ENCODE results near the gene EPHA3.

The EPHA3 gene

DNA sequence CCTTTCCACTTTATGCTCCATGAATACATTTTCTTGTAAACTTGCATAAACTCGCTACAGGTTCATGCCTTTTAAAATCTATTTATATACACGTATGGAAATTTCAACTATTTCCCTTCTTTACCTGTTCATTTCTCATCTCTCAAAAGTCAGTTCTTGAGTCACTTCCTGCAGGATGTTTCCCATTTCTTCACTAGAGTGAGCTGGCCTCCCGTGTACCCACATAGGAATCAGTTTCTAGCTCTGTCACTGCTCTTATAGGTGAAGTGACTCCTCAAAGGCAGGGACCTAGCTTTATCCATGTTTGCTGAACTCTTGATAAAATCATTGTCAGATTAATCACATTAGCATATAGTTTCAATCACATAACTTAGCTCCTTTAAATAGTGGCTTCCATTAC lies 259.7 kb downstream of the EPHA3 start:
- Histone ChIP-seq H3K27me3 (replicated peaks; ENCODE audit: control insufficient read depth, insufficient read depth, low read length, poor library complexity, severe bottlenecking) (no peaks in the 10 kb centered on the region), H3K4me1 (ENCODE audit: control insufficient read depth, insufficient read depth, low read length, poor library complexity, severe bottlenecking) (no peaks in the 10 kb centered on the region), H3K36me3 (ENCODE audit: control insufficient read depth, insufficient read depth, low read length) (no peaks in the 10 kb centered on the region), H3K27ac (ENCODE audit: insufficient read depth, low read length, poor library complexity, severe bottlenecking) (no peak overlapping the region), H3K9me3 (ENCODE audit: control insufficient read depth, low read length) (no peaks in the 10 kb centered on the region), H3K4me3 (ENCODE audit: insufficient read depth, low read depth, low read length, poor library complexity, severe bottlenecking) (no peak overlapping the region)
- DNase-seq, result no peak

DNA sequence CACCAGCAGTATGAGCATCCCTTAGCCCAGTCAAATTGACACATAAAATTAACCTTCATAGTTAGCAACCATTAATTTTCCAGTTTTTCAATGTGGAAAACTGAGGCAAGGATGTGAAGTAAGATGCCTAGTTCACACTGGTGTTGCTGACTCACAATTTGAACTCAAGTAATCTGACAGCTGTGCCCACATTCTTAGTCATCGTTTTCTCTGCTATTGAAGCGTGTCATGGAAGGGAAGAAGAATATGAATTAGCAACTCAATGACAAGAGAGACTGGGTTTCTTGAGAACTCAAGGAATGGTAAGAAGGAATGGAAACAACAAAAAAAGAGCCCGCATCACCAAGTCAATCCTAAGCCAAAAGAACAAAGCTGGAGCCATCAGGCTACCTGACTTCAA lies 261.4 kb downstream of the EPHA3 start:
- H3K27ac ChIP-seq (ENCODE audit: insufficient read depth, low read length, poor library complexity, severe bottlenecking), result no peak overlapping the region
- no peaks in the 10 kb centered on the region for H3K4me1 ChIP-seq (ENCODE audit: control insufficient read depth, insufficient read depth, low read length, poor library complexity, severe bottlenecking)
- H3K36me3 ChIP-seq (ENCODE audit: control insufficient read depth, insufficient read depth, low read length), result no peaks in the 10 kb centered on the region
- no peak overlapping the region for H3K4me3 ChIP-seq (ENCODE audit: insufficient read depth, low read depth, low read length, poor library complexity, severe bottlenecking)
- no peaks in the 10 kb centered on the region for H3K27me3 ChIP-seq (replicated peaks; ENCODE audit: control insufficient read depth, insufficient read depth, low read length, poor library complexity, severe bottlenecking)
- no peak for DNase-seq
- H3K9me3 ChIP-seq (ENCODE audit: control insufficient read depth, low read length), result no peaks in the 10 kb centered on the region

GRCh38 chr3:89372456-89372855 lies 265.0 kb downstream of the EPHA3 start:
- Histone ChIP-seq H3K27ac (ENCODE audit: insufficient read depth, low read length, poor library complexity, severe bottlenecking) (no peak overlapping the region), H3K27me3 (replicated peaks; ENCODE audit: control insufficient read depth, insufficient read depth, low read length, poor library complexity, severe bottlenecking) (no peaks in the 10 kb centered on the region), H3K9me3 (ENCODE audit: control insufficient read depth, low read length) (no peaks in the 10 kb centered on the region), H3K36me3 (ENCODE audit: control insufficient read depth, insufficient read depth, low read length) (no peaks in the 10 kb centered on the region), H3K4me3 (ENCODE audit: insufficient read depth, low read depth, low read length, poor library complexity, severe bottlenecking) (no peak overlapping the region), H3K4me1 (ENCODE audit: control insufficient read depth, insufficient read depth, low read length, poor library complexity, severe bottlenecking) (no peaks in the 10 kb centered on the region)
- no peak for DNase-seq

DNA sequence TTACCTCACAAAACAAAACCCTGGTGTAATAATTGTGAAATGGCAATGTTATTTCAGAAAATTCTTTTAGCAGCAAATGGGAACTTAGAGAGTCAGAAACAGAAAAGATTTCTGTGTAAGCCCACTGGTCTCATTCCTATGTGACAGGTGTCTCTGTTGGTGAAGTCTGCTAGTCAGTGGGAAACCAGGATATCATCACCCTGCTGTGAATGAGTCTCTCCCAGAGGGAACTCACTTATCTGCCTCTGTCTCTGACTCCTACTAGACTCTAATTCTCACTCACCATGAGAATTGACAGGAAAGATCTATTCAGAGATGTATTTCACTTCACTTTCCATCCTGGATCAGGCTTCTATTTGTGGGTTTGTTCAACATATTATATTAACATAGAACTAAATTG lies 266.0 kb downstream of the EPHA3 start:
- H3K36me3 ChIP-seq (ENCODE audit: control insufficient read depth, insufficient read depth, low read length), result no peaks in the 10 kb centered on the region
- H3K27me3 ChIP-seq (replicated peaks; ENCODE audit: control insufficient read depth, insufficient read depth, low read length, poor library complexity, severe bottlenecking), result no peaks in the 10 kb centered on the region

GRCh38 chr3:89375451-89375850 lies 268.0 kb downstream of the EPHA3 start:
- Histone ChIP-seq H3K27me3 (replicated peaks; ENCODE audit: control insufficient read depth, insufficient read depth, low read length, poor library complexity, severe bottlenecking) (no peaks in the 10 kb centered on the region), H3K4me1 (ENCODE audit: control insufficient read depth, insufficient read depth, low read length, poor library complexity, severe bottlenecking) (no peaks in the 10 kb centered on the region), H3K4me3 (ENCODE audit: insufficient read depth, low read depth, low read length, poor library complexity, severe bottlenecking) (no peak overlapping the region), H3K9me3 (ENCODE audit: control insufficient read depth, low read length) (no peaks in the 10 kb centered on the region), H3K36me3 (ENCODE audit: control insufficient read depth, insufficient read depth, low read length) (no peaks in the 10 kb centered on the region), H3K27ac (ENCODE audit: insufficient read depth, low read length, poor library complexity, severe bottlenecking) (no peak overlapping the region)
- no peak for DNase-seq

More for the DNA sequence above, 266.0 kb downstream of the EPHA3 start:
- H3K27ac ChIP-seq (ENCODE audit: insufficient read depth, low read length, poor library complexity, severe bottlenecking), result no peak overlapping the region
- H3K4me3 ChIP-seq (ENCODE audit: insufficient read depth, low read depth, low read length, poor library complexity, severe bottlenecking), result no peak overlapping the region
- DNase-seq, result no peak
- H3K4me1 ChIP-seq (ENCODE audit: control insufficient read depth, insufficient read depth, low read length, poor library complexity, severe bottlenecking), result no peaks in the 10 kb centered on the region
- no peaks in the 10 kb centered on the region for H3K9me3 ChIP-seq (ENCODE audit: control insufficient read depth, low read length)

DNA sequence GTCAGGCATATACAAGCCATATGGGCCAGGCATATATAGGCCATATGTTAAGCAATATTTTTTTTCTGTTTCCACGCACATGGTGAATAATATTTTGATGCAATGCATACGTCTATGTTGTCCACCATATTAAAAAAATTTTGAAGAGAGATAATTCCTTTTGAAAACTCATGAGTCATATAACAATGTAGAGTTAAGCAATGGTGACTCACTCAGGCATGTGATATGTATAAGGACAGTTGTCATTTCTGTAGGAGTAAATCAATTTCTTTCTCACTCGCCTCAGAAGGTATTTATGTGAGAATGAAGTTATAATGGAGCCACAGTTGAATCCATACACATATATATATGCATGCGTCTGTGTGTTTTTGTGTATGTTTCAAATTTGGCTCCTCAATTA lies 272.6 kb downstream of the EPHA3 start:
- Histone ChIP-seq H3K4me1 (ENCODE audit: control insufficient read depth, insufficient read depth, low read length, poor library complexity, severe bottlenecking) (no peaks in the 10 kb centered on the region), H3K36me3 (ENCODE audit: control insufficient read depth, insufficient read depth, low read length) (no peaks in the 10 kb centered on the region), H3K27ac (ENCODE audit: insufficient read depth, low read length, poor library complexity, severe bottlenecking) (no peak overlapping the region), H3K4me3 (ENCODE audit: insufficient read depth, low read depth, low read length, poor library complexity, severe bottlenecking) (no peak overlapping the region), H3K27me3 (replicated peaks; ENCODE audit: control insufficient read depth, insufficient read depth, low read length, poor library complexity, severe bottlenecking) (no peaks in the 10 kb centered on the region), H3K9me3 (ENCODE audit: control insufficient read depth, low read length) (no peaks in the 10 kb centered on the region)
- no peak for DNase-seq

DNA sequence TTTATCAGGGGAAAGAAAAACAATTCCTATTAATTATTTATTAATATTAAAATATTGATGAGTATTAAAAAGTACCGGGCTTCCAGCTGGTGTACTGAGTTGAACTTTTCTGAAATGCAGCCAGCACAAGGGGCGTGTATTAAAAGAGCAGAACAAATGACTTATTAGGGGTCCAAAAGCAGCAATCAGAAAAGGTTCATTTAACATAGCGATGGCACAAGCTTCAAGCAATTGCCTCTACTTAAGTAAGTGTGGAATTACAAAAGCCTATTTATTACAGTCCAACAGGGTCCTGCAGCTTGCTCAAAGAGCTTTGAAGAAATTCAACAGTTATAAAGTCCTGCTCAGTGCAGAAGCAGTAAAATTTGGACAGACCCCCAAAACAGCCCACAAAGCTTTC lies 285.6 kb downstream of the EPHA3 start:
- H3K36me3 ChIP-seq (ENCODE audit: control insufficient read depth, insufficient read depth, low read length), result no peaks in the 10 kb centered on the region
- H3K27me3 ChIP-seq (replicated peaks; ENCODE audit: control insufficient read depth, insufficient read depth, low read length, poor library complexity, severe bottlenecking), result no peaks in the 10 kb centered on the region
- no peak overlapping the region for H3K4me3 ChIP-seq (ENCODE audit: insufficient read depth, low read depth, low read length, poor library complexity, severe bottlenecking)
- no peaks in the 10 kb centered on the region for H3K9me3 ChIP-seq (ENCODE audit: control insufficient read depth, low read length)
- no peaks in the 10 kb centered on the region for H3K4me1 ChIP-seq (ENCODE audit: control insufficient read depth, insufficient read depth, low read length, poor library complexity, severe bottlenecking)
- H3K27ac ChIP-seq (ENCODE audit: insufficient read depth, low read length, poor library complexity, severe bottlenecking), result no peak overlapping the region
- no peak for DNase-seq

DNA sequence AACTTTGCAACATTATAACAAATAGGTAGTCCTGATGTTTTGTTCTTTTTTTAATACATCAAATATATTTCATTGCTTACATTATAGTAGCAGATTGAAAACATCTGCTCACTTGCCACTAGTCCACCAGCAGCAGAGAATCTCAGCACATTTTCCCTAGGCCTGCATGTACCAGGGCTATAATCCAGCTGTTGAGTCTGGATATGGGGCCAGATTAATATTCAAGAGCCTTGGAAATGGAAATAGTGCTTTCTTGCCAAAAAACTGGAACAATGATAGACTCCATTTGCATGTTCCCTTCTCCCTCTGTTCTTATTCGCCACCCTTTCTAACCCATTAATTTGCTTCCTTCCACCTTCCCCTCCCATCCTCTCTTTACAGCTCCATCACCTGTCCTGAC lies 288.0 kb downstream of the EPHA3 start:
- no peak overlapping the region for H3K4me3 ChIP-seq (ENCODE audit: insufficient read depth, low read depth, low read length, poor library complexity, severe bottlenecking)
- no peaks in the 10 kb centered on the region for H3K27me3 ChIP-seq (replicated peaks; ENCODE audit: control insufficient read depth, insufficient read depth, low read length, poor library complexity, severe bottlenecking)
- no peaks in the 10 kb centered on the region for H3K9me3 ChIP-seq (ENCODE audit: control insufficient read depth, low read length)
- no peak for DNase-seq
- no peaks in the 10 kb centered on the region for H3K4me1 ChIP-seq (ENCODE audit: control insufficient read depth, insufficient read depth, low read length, poor library complexity, severe bottlenecking)
- H3K36me3 ChIP-seq (ENCODE audit: control insufficient read depth, insufficient read depth, low read length), result no peaks in the 10 kb centered on the region
- H3K27ac ChIP-seq (ENCODE audit: insufficient read depth, low read length, poor library complexity, severe bottlenecking), result no peak overlapping the region

DNA sequence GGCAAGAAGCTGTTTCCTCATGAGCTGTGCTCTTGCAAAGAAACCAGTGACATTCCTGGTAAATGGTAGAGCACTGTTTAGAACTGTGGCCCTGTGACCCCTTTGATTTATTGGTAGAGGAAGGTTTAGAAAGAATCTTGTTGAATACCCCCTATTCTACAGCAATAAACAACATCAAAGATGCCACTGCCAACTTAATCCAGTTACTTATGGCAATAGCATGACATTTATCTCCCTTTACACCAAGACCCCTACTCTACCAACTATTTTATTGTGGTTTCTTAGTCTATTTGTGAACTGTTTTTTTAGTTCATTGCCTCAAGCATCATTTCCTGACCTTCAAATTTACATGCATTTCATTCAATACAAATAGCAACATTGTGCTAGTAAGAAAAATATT lies 288.6 kb downstream of the EPHA3 start:
- Histone ChIP-seq H3K27ac (ENCODE audit: insufficient read depth, low read length, poor library complexity, severe bottlenecking) (no peak overlapping the region), H3K27me3 (replicated peaks; ENCODE audit: control insufficient read depth, insufficient read depth, low read length, poor library complexity, severe bottlenecking) (no peaks in the 10 kb centered on the region), H3K36me3 (ENCODE audit: control insufficient read depth, insufficient read depth, low read length) (no peaks in the 10 kb centered on the region), H3K4me1 (ENCODE audit: control insufficient read depth, insufficient read depth, low read length, poor library complexity, severe bottlenecking) (no peaks in the 10 kb centered on the region), H3K4me3 (ENCODE audit: insufficient read depth, low read depth, low read length, poor library complexity, severe bottlenecking) (no peak overlapping the region), H3K9me3 (ENCODE audit: control insufficient read depth, low read length) (no peaks in the 10 kb centered on the region)
- no peak for DNase-seq

GRCh38 chr3:89402051-89402450 lies 294.6 kb downstream of the EPHA3 start:
- no peak for DNase-seq
- no peak overlapping the region for H3K27ac ChIP-seq (ENCODE audit: insufficient read depth, low read length, poor library complexity, severe bottlenecking)
- H3K4me1 ChIP-seq (ENCODE audit: control insufficient read depth, insufficient read depth, low read length, poor library complexity, severe bottlenecking), result no peaks in the 10 kb centered on the region

GRCh38 chr3:89405176-89405575 lies 297.8 kb downstream of the EPHA3 start:
- H3K27me3 ChIP-seq (replicated peaks; ENCODE audit: control insufficient read depth, insufficient read depth, low read length, poor library complexity, severe bottlenecking), result no peaks in the 10 kb centered on the region
- H3K4me1 ChIP-seq (ENCODE audit: control insufficient read depth, insufficient read depth, low read length, poor library complexity, severe bottlenecking), result no peaks in the 10 kb centered on the region

More at GRCh38 chr3:89402051-89402450, 294.6 kb downstream of the EPHA3 start:
- no peaks in the 10 kb centered on the region for H3K9me3 ChIP-seq (ENCODE audit: control insufficient read depth, low read length)
- no peak overlapping the region for H3K4me3 ChIP-seq (ENCODE audit: insufficient read depth, low read depth, low read length, poor library complexity, severe bottlenecking)
- H3K36me3 ChIP-seq (ENCODE audit: control insufficient read depth, insufficient read depth, low read length), result no peaks in the 10 kb centered on the region
- H3K27me3 ChIP-seq (replicated peaks; ENCODE audit: control insufficient read depth, insufficient read depth, low read length, poor library complexity, severe bottlenecking), result no peaks in the 10 kb centered on the region

More at GRCh38 chr3:89405176-89405575, 297.8 kb downstream of the EPHA3 start:
- no peak overlapping the region for H3K4me3 ChIP-seq (ENCODE audit: insufficient read depth, low read depth, low read length, poor library complexity, severe bottlenecking)
- H3K9me3 ChIP-seq (ENCODE audit: control insufficient read depth, low read length), result no peaks in the 10 kb centered on the region
- no peaks in the 10 kb centered on the region for H3K36me3 ChIP-seq (ENCODE audit: control insufficient read depth, insufficient read depth, low read length)
- H3K27ac ChIP-seq (ENCODE audit: insufficient read depth, low read length, poor library complexity, severe bottlenecking), result no peak overlapping the region
- no peak for DNase-seq

Data from effector memory CD4-positive, alpha-beta T cell (primary cell).